Osteoblast (primary cell): ENCODE data around the gene ZNF626. TPM values are rescaled to one million over a fixed set of nuclear protein-coding genes. Genes with fewer than 3 reads are reported as not detected.
"Not testable (repeated sequence)": the region's sequence is repeated elsewhere in the genome, so short reads cannot be mapped to it uniquely, and the experiment has no call there.

ENCODE experiments used
- DNase-seq: peaks from one replicate; pipeline ENCODE4 v3.0.0; 2011; ENCODE audit warnings: low spot score, mixed read lengths; ENCODE audit not compliant: insufficient read length; ENCODE audit errors: missing footprints
- H2AFZ ChIP-seq: 2 replicates; pipeline ENCODE4 v1.6.0; 2011; ENCODE audit warnings: mild to moderate bottlenecking, low read length
- H3K27ac ChIP-seq: 2 replicates; pipeline ENCODE4 v1.5.1; 2011; ENCODE audit warnings: mild to moderate bottlenecking, low read depth, low read length, moderate library complexity
- H3K27me3 ChIP-seq: 2 replicates; pipeline ENCODE4 v1.6.0; 2012; ENCODE audit warnings: mild to moderate bottlenecking, control low read depth, inconsistent platforms, low read length, moderate library complexity; ENCODE audit not compliant: insufficient read depth
- H3K36me3 ChIP-seq: 2 replicates; pipeline ENCODE4 v1.5.1; 2011; ENCODE audit warnings: mild to moderate bottlenecking, low read length, control low read depth, moderate library complexity; ENCODE audit not compliant: insufficient read depth
- H3K4me1 ChIP-seq: 2 replicates; pipeline ENCODE4 v1.5.1; 2011; ENCODE audit warnings: mild to moderate bottlenecking, low read length, control low read depth, moderate library complexity; ENCODE audit not compliant: insufficient read depth
- H3K4me2 ChIP-seq: 2 replicates; pipeline ENCODE4 v1.6.0; 2011; ENCODE audit warnings: mild to moderate bottlenecking, low read length; ENCODE audit not compliant: insufficient read depth
- H3K4me3 ChIP-seq: fragments of 200-600 bp; sonication (generic); 3 replicates; pipeline ENCODE4 v1.5.1; 2012; ENCODE audit warnings: mild to moderate bottlenecking, low read length, inconsistent platforms; ENCODE audit not compliant: insufficient read depth
- H3K79me2 ChIP-seq: 2 replicates; pipeline ENCODE4 v1.6.0; 2012; ENCODE audit warnings: mild to moderate bottlenecking, low read length, control low read depth, inconsistent platforms; ENCODE audit not compliant: insufficient read depth
- H3K9me3 ChIP-seq: 2 replicates; pipeline ENCODE4 v1.5.1; 2011; ENCODE audit warnings: low read depth, low read length, control low read depth
- H4K20me1 ChIP-seq: 2 replicates; pipeline ENCODE4 v1.6.0; 2012; ENCODE audit warnings: mild to moderate bottlenecking, low read length, control low read depth; ENCODE audit not compliant: insufficient read depth
- CTCF ChIP-seq: IDR thresholded peaks from 2 replicates; pipeline ENCODE4 v1.5.1; 2011; ENCODE audit warnings: mild to moderate bottlenecking, low read depth, low read length, moderate library complexity; ENCODE audit errors: extremely low read depth
- total RNA-seq: library from RNA; depleted of rRNA; stranded (reverse); fragments of >200 nt; gene quantifications from 2 replicates; pipeline ENCODE4 v1.2.3, GENCODE V29; 2012

Gene ZNF626
- total RNA-seq = 15.6 and 19.9 TPM in 2 replicates

DNA sequence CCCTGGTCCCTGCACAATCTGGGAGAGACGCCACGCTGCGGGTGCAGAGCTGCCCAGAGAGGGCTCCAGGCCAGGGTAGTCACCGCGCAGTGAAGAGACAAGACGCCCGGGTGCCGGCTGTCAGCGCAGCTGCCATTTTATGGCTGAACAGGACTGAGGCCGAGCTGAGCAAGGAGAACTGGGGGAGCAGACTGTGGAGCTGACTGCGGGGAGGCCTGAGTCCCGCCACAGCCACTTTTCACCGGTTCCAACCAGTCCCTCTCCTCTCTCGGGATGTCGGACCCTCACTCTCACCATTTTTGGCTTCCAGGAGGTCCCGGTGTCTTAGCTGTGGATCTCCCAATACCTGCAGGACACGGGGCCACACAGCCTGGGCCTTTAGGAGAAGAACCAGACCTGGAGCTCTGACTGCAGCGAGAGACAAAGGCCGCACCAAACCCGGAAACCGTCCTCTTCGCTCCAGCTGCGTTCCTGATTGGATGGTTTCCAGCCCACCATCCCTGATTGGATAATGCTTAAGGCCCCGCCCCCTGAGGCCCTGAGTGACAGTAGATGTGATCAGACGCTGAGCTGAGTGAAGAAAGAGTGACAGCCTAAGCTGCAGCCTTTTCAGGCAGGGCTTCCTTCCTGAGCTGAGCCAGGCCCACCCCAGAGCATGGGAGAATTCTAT lies at the start of gene ZNF626:
Gene ZNF626 (minus strand): TSS at position 422 of the 670 bp plus-strand sequence. CDS start 125 bp downstream, at position 297.
- no peaks in the 10 kb centered on the region for H3K27me3 ChIP-seq
- H2AFZ ChIP-seq = peak within 1 kb of the TSS; percentile 100
- peak; percentile 96 for DNase-seq
- H3K4me2 ChIP-seq = peak within 1 kb of the TSS; percentile 86
- H3K36me3 ChIP-seq = peaks cover 25% of the 10 kb centered on the region
- peaks cover 46% of the 10 kb centered on the region for H3K79me2 ChIP-seq
- H3K4me3 ChIP-seq = peak within 1 kb of the TSS; percentile 93
- H3K9me3 ChIP-seq = no peaks in the 10 kb centered on the region
- no peak for TF ChIP-seq CTCF
- H4K20me1 ChIP-seq = peaks cover 9% of the 10 kb centered on the region
- H3K27ac ChIP-seq = peak within 1 kb of the TSS; percentile 98
- H3K4me1 ChIP-seq = no peaks in the 10 kb centered on the region

- Histone ChIP-seq H3K36me3 (no peaks in the 10 kb centered on the region), H3K4me2 (no peak overlapping the region), H3K9me3 (no peaks in the 10 kb centered on the region), H3K27me3 (no peaks in the 10 kb centered on the region), H2AFZ (no peak overlapping the region), H4K20me1 (no peaks in the 10 kb centered on the region), H3K27ac (no peak overlapping the region), H3K4me1 (no peaks in the 10 kb centered on the region), H3K4me3 (no peak overlapping the region), H3K79me2 (no peaks in the 10 kb centered on the region)
- no peak for DNase-seq
- no peak for TF ChIP-seq CTCF
Observed at GRCh38 chr19:20669263-20669662, 7.9 kb upstream of the ZNF626 start.

DNA sequence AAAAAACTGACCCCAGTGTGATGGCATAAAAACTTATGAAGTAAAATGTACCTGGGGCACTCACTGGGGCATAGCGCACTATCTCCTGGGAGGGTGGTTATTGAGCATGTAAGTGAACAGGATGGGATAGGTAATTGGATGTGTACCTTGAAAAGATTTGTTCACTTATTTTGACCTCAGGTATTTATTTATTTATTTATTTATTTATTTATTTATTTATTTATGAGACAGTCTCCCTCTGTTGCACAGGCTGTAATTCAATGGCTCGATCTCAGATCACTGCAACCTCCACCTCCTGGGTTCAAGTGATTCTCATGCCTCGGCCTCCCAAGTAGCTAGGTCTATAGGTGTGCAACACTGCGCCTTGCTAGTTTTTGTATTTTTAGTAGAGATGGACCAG lies 5.9 kb upstream of the ZNF626 start:
- H3K4me1 ChIP-seq = no peaks in the 10 kb centered on the region
- no peak overlapping the region for H3K27ac ChIP-seq
- no peak for TF ChIP-seq CTCF
- H3K27me3 ChIP-seq = no peaks in the 10 kb centered on the region
- no peaks in the 10 kb centered on the region for H3K79me2 ChIP-seq
- H4K20me1 ChIP-seq = no peaks in the 10 kb centered on the region
- no peak overlapping the region for H3K4me3 ChIP-seq
- no peaks in the 10 kb centered on the region for H3K9me3 ChIP-seq
- no peak for DNase-seq
- H3K36me3 ChIP-seq = no peaks in the 10 kb centered on the region
- no peak overlapping the region for H3K4me2 ChIP-seq
- H2AFZ ChIP-seq = no peak overlapping the region

- no peak overlapping the region for H3K27ac ChIP-seq
- no peaks in the 10 kb centered on the region for H3K36me3 ChIP-seq
- H3K9me3 ChIP-seq = no peaks in the 10 kb centered on the region
- TF ChIP-seq CTCF = no peak
- H3K27me3 ChIP-seq = no peaks in the 10 kb centered on the region
- H3K4me2 ChIP-seq = peak overlapping the region; percentile 67
- peak overlapping the region; percentile 95 for H2AFZ ChIP-seq
- peaks cover 3% of the 10 kb centered on the region for H4K20me1 ChIP-seq
- H3K79me2 ChIP-seq = peaks cover 7% of the 10 kb centered on the region
- H3K4me3 ChIP-seq = peak overlapping the region; percentile 53
- H3K4me1 ChIP-seq = no peaks in the 10 kb centered on the region
- peak; percentile 25 for DNase-seq
Observed at GRCh38 chr19:20664901-20665781, 3.8 kb upstream of the ZNF626 start.

- not testable (repeated sequence) for H3K4me3 ChIP-seq, H3K27ac ChIP-seq, DNase-seq, H3K27me3 ChIP-seq, H3K4me2 ChIP-seq, H3K4me1 ChIP-seq, H3K9me3 ChIP-seq, H3K36me3 ChIP-seq, H4K20me1 ChIP-seq
- Histone ChIP-seq H3K79me2 (peaks cover 14% of the 10 kb centered on the region), H2AFZ (peak overlapping the region; percentile 95)
Observed at GRCh38 chr19:20664475-20664874, 3.1 kb upstream of the ZNF626 start.
